Eye (tissue), 1 donor: ENCODE results near the gene BICD1.
A peak's percentile ranks its signal among the peaks of the same experiment; 100 is the strongest.
"Not testable (repeated sequence)": the region's sequence is repeated elsewhere in the genome, so short reads cannot be mapped to it uniquely, and the experiment has no call there.

ENCODE experiments used
- DNase-seq: peaks from one replicate; pipeline ENCODE4 v3.0.0-alpha.2; 2015

Gene BICD1

GRCh38 chr12:32249777-32250176 is 143.1 kb downstream of the BICD1 start:
- DNase-seq, result no peak

- peak; percentile 52 for DNase-seq
Measured at GRCh38 chr12:32252199-32253073, 145.8 kb downstream of the BICD1 start.

DNA sequence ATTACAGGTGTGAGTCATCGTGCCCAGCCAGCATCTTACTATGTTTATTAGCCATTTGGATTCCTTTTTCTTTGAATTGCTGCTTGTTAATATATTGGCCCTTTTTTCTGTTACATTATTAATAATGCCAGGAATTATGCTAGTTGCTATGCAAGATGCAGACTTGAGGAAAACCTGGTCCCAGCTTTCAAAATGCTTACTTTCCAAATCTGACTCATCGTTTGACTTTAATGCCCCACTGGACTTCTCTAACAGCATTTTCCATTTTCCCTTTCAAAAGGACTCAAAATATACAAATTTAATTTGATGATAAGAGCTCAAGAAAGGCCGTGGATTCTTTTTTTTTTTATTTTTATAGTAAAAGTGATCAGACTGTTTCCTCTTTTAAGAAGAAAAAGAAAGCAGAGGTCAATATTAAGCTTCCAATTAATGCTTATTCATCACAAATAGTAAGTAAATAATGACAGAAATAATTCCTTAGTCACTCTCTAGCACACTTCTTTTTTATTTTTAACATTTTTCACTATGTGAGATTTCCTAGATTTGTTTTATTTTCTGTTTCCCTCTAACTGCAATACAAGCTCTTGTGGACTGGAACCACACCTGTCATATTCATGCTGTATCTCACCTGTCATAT is 146.6 kb downstream of the BICD1 start:
- no peak for DNase-seq

DNA sequence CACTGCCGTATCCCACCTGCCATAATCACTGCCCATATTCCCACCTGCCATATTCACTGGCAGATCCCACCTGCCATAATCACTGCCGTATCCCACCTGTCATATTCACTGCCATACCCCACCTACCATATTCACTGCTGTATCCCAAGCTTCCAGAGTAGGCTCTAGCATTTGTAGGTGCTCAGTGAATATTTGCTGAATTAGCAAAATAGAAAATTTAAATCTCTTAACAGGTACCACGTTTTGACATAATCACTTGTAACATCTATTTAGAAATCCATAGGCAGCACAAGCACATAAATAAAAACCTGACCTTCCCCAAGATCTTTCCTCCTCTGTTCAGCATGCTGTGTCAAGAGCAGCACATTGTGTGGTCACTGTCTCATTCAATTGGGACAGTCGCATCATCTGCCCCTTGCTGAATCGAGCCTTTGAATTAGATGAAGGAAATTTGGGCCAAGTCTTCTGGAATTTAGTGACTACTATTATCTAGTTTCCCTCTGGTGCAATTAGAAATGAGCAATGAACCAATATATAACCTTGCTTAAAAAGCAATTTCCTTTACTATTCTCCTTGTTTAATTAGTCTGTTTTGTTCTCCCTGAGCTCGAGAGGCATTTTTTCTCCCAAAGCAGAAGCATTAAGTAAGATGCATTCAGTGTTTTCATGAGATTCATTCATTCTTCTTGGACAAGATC is 147.8 kb downstream of the BICD1 start:
- DNase-seq, result no peak

GRCh38 chr12:32255588-32255987 is 148.9 kb downstream of the BICD1 start:
- DNase-seq, result peak; percentile 53

GRCh38 chr12:32257695-32258496 is 151.2 kb downstream of the BICD1 start:
- DNase-seq, result no peak

DNA sequence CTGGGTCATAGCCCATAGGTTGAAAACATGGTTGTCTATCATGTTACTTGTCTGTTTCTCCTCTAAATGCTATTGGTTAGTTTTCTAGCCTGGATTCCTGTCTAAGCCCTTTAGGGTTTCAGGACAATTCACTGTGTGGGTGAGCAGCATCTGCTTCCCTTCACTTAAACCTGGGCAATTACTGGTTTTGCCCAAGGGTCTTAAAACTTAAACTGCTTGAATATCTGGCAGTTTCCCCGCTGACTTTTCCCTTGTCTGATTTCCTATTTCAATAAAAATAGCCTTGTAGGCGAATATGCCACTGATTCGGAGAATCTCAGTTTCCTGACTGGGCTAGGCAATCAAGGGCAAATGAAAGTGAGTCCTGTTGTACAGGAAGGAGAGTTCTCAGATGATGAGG is 154.0 kb downstream of the BICD1 start:
- no peak for DNase-seq

GRCh38 chr12:32261638-32262037 is 155.0 kb downstream of the BICD1 start:
- DNase-seq, result no peak

DNA sequence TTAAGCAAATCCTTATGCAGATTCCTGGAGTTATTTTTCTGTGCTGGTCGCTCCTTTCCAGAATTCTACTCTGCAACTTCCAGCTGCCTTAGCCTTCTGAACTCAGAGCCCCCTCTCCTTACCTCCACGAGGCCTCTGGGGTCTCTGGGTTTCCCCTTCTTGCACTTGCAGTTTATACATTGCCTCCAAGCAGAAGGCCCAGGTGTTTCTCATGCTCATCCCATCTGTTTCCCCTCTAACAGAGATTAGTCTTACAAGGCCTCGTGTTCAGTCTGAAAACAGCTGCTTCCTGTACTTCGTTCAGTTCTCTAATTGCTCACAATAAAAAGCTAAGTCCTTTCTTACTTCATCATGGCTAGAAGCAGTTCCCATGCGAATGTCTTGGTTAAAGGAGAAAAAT is 158.3 kb downstream of the BICD1 start:
- peak; percentile 48 for DNase-seq

DNA sequence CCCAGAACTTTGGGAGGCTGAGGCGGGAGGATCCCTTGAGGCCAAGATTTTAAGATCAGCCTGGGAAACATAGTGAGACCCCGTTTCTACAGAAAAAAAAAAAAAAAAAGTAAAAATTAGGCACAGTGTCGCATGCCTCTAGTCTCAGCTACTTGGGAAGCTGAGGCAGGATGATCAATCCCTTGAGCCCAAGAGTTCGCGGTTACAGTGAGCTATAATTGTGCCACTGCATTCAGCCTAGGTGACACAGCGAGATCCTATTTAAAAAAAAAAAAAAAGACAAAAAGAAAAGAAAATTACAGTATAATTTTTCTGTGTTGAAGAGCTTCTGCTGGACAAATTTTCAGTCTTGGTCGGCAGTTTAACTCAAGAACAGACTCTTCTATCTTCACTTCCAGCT is 158.8 kb downstream of the BICD1 start:
- no peak for DNase-seq

- DNase-seq, result no peak
Measured at GRCh38 chr12:32265951-32266350, 159.3 kb downstream of the BICD1 start.

- no peak for DNase-seq
Measured at GRCh38 chr12:32266756-32267155, 160.1 kb downstream of the BICD1 start.

DNA sequence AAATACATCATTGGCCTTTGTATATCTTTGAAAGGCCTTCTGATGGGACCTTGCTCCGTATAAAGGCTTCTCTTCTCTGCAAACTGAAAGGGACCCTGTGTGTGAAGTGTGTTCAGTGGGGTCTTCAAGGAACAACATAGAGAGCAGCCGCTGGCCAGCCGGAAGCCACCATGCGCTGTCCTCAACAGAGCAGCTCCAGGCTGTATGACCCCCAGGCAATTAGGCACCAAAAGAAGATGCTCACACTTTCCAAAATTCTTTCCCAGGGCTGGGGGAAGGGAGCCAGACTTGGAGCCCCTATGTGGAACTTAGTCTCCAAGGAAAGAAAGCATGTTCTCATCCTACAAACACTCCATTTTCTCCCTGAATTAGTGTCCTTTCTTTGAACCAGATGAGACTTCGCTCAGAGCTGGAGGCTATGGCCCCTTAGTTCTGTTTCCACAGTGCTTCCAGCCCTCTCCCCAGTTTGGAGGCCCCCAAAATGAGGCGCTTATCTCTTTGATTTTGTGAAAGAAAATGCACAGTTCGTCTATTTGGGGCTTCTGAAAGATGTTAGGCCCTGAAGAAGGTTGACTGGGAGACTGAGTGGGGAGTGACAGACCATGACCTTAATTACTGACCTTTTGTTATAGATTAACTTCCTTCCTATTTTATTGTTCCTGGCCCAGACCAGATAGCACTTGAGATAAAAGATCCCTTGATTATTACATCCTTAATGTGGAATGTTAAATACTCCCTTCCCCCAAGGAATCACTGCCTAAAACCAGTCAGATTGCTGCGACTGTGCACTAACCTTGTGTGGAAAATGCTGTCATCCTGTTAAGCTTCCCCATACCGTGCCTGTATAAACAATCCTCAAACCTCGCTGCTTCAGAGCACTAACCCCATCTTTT is 164.4 kb downstream of the BICD1 start:
- peak; percentile 66 for DNase-seq

DNA sequence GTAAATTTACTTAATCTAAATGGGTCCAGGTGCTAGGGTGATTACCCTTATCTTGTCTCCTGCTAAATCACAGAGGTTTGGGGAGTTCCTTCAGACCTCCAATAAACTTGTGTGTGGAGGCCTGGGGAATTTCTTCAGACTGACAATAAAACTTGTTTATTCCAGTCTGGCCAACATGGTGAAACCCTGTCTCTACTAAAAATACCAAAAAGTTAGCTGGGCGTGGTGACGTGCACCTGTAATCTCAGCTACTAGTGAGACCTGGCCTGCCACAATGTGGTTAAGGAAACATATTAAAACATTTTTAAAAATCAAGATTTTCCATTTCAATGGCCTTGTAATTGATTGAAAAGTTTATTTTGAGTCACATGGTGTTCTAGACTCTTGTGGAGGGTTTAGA is 165.8 kb downstream of the BICD1 start:
- DNase-seq, result no peak

- no peak for DNase-seq
Measured at GRCh38 chr12:32273063-32273522, 166.4 kb downstream of the BICD1 start.

GRCh38 chr12:32273712-32274111 is 167.1 kb downstream of the BICD1 start:
- no peak for DNase-seq

DNA sequence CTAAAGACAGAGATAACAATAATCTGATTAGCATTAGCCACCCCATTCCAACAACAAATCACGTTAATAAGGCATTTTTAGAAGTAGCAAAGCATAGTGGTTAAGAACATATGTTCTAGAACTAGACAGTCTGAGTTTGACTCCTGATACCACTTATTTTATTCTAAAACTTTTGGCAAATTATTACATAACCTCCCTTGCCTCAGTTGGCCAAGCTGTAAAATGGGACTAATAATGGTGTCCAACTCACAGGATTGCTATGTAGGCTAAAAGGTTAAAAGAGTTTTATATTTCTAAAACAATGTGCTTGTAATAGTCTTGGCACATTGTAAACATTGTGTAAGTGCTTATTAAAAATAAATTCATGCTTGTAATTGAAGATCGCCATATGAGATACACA is 168.0 kb downstream of the BICD1 start:
- no peak for DNase-seq

DNA sequence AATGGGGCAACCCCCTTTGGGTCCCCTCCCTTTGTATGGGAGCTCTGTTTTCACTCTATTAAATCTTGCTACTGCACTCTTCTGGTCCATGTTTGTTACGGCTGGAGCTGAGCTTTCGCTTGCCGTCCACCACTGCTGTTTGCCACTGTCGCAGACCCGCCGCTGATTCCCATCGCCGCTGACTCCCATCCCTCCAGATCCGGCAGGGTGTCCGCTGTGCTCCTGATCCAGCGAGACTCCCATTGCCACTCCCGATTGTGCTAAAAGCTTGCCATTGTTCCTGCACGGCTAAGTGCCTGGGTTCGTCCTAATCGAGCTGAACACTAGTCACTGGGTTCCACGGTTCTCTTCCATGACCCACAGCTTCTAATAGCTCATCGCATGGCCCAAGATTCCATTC is 168.9 kb downstream of the BICD1 start:
- DNase-seq, result not testable (repeated sequence)

DNA sequence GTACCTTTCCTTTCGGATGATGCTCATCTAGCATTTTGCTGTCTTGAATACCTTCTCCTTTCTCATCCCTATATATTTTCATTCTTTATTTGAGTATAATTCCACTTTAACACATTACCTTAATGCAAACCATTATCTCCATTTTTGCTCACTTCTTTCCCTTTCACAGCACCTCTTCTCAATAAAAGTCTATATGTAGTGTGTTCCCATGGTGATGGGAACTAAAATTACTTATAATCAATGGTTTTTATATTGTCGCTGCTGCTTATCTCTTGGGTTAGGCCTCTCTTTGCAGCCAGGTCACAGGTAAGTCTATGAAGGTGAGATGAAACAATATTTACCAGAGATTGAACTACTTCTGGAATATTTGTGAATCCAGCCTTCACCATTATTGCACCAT is 171.1 kb downstream of the BICD1 start:
- no peak for DNase-seq

- no peak for DNase-seq
Measured at GRCh38 chr12:32281098-32281497, 174.5 kb downstream of the BICD1 start.

DNA sequence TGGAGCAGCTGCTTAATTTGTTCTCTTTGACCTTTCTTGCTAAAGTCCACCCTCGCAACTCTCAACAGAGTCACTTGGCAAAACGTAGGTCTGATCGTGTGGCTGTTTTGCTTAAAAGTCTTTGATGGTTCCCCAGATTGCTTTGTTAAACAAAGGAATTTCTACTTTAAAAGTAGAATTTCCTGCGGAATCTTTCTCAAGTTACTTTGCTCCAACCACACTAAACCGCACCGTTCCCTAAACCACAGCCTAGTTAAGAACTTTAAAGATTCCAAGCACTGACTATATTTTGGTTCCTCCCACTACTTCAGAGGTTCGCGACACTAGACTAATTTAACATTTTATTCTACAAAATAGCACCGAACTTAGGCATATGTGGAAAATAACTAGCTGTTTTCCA is 177.9 kb downstream of the BICD1 start:
- DNase-seq, result no peak

DNA sequence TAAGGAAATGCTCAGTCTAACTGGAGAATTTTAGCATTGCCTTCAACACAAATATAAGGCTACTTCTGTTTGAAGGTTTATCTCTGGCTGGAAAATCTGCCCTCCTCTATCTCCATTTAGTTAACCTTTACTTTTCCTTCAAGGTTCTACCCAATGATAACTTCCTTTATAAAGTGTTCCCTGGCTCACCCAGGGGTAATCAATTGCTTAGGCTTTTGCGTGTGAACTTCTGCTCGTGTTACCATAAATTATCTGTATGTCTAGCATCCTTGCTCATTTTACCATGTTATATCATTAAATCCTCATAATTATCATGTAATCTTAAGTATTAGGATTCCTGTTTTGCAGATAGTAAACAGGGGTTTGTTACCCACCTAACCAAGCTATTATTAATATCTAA is 178.4 kb downstream of the BICD1 start:
- no peak for DNase-seq
